HG02885 (cell line): ENCODE data around the gene DPEP2.

ENCODE experiments used
- ATAC-seq: cut with Tn5 transposase; IDR thresholded peaks from one replicate; pipeline ENCODE4 v1.9.1; 2021; ENCODE audit warnings: mild to moderate bottlenecking; ENCODE audit not compliant: unreplicated experiment, poor library complexity

Gene DPEP2

GRCh38 chr16:67959536-67960329, 39.6 kb downstream of the DPEP2 start:
- ATAC-seq, result no peak

- ATAC-seq, result no peak
Observed at GRCh38 chr16:67957622-67958021, 41.7 kb downstream of the DPEP2 start.

- ATAC-seq, result no peak
Observed at GRCh38 chr16:67954421-67955196, 44.7 kb downstream of the DPEP2 start.

GRCh38 chr16:67953641-67954375, 45.5 kb downstream of the DPEP2 start:
- no peak for ATAC-seq

- ATAC-seq, result no peak
Observed at GRCh38 chr16:67951485-67951884, 47.8 kb downstream of the DPEP2 start.

GRCh38 chr16:67950335-67950843, 48.9 kb downstream of the DPEP2 start:
- no peak for ATAC-seq

GRCh38 chr16:67949645-67950044, 49.6 kb downstream of the DPEP2 start:
- no peak for ATAC-seq

GRCh38 chr16:67948015-67948414, 51.3 kb downstream of the DPEP2 start:
- ATAC-seq, result no peak

- no peak for ATAC-seq
Observed at GRCh38 chr16:67946966-67947558, 52.2 kb downstream of the DPEP2 start.

- no peak for ATAC-seq
Observed at GRCh38 chr16:67946128-67946569, 53.1 kb downstream of the DPEP2 start.

- no peak for ATAC-seq
Observed at GRCh38 chr16:67945392-67945933, 53.8 kb downstream of the DPEP2 start.

- no peak for ATAC-seq
Observed at GRCh38 chr16:67944690-67945391, 54.4 kb downstream of the DPEP2 start.

- no peak for ATAC-seq
Observed at GRCh38 chr16:67943619-67944504, 55.4 kb downstream of the DPEP2 start, which contains the start of gene LCAT. Gene LCAT, minus strand, starts transcription at chr16:67944120. Its CDS starts 19 bp downstream, at chr16:67944101.

- no peak for ATAC-seq
Observed at GRCh38 chr16:67943256-67943618, 56.0 kb downstream of the DPEP2 start.

GRCh38 chr16:67942510-67943255, 56.6 kb downstream of the DPEP2 start:
- ATAC-seq, result no peak

- ATAC-seq, result no peak
Observed at GRCh38 chr16:67942200-67942509, 57.1 kb downstream of the DPEP2 start.

- no peak for ATAC-seq
Observed at GRCh38 chr16:67941469-67942199, 57.6 kb downstream of the DPEP2 start.
